OCI-LY7 (cell line): ENCODE measurements around the gene PRPF39.

ENCODE experiments used
- EZH2phosphoT487 ChIP-seq: fragments of 200-600 bp; sonication (generic); IDR thresholded peaks from 2 replicates; pipeline ENCODE4 v1.6.1; 2018; ENCODE audit warnings: low read depth, borderline replicate concordance, mild to moderate bottlenecking, mixed run types, antibody characterized with exemption, low read length, moderate library complexity, mixed read lengths
- TF ChIP-seq, protein P1 (sequence below): fragments of 200-600 bp; sonication (generic); conservative IDR thresholded peaks from 2 replicates; pipeline ENCODE4 v1.5.1; 2014; ENCODE audit warnings: mild to moderate bottlenecking, antibody characterized with exemption, low read length, moderate library complexity, mixed read lengths

DNA sequence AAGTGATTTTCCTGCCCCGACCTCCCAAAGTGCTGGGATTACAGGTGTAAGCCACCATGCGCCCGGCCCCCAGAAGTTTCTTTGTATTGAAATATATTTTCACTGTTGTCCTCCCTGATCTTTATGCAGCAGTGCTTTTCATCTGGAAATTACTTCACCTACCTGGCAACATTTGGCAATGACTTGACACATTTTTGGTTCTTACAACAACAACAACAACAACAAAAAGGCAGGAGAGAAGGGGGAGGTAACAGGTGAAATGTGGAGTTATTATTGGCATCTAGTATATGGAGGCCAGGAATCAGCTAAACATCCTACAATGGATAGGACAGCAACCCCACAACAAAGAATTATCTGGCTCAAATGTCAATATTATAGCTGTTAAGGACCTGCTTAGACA lies 65.7 kb downstream of the PRPF39 start:
- TF ChIP-seq, protein P1, sequence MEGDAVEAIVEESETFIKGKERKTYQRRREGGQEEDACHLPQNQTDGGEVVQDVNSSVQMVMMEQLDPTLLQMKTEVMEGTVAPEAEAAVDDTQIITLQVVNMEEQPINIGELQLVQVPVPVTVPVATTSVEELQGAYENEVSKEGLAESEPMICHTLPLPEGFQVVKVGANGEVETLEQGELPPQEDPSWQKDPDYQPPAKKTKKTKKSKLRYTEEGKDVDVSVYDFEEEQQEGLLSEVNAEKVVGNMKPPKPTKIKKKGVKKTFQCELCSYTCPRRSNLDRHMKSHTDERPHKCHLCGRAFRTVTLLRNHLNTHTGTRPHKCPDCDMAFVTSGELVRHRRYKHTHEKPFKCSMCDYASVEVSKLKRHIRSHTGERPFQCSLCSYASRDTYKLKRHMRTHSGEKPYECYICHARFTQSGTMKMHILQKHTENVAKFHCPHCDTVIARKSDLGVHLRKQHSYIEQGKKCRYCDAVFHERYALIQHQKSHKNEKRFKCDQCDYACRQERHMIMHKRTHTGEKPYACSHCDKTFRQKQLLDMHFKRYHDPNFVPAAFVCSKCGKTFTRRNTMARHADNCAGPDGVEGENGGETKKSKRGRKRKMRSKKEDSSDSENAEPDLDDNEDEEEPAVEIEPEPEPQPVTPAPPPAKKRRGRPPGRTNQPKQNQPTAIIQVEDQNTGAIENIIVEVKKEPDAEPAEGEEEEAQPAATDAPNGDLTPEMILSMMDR = no peak
- TF ChIP-seq EZH2phosphoT487 = no peak
